Liver (tissue), 9 donors: ENCODE data around the gene ZNF697. TPM values are rescaled to one million over a fixed set of nuclear protein-coding genes. Genes with fewer than 3 reads are reported as not detected.
A peak's percentile ranks its signal among the peaks of the same experiment; 100 is the strongest.

Experiments
- DNase-seq: peaks from one replicate; pipeline ENCODE4 v3.0.0-alpha.2; 2017; ENCODE audit warnings: low spot score
- H3K27ac ChIP-seq, 2 donors: one replicate each; pipeline ENCODE4 v1.7.0; 2013; ENCODE audit warnings: inconsistent platforms in 2 of 2, low read length in 2 of 2, control low read depth in 1 of 2, low read depth in 1 of 2, mild to moderate bottlenecking in 1 of 2
- H3K27me3 ChIP-seq, 4 donors: one replicate each; pipeline versions ENCODE4 v1.6.1 to v1.7.0; 2013; ENCODE audit warnings: low read length in 3 of 4, inconsistent platforms in 1 of 4, mild to moderate bottlenecking in 1 of 4, moderate library complexity in 1 of 4; ENCODE audit not compliant: control insufficient read depth in 4 of 4, insufficient read depth in 4 of 4
- H3K36me3 ChIP-seq, 4 donors: one replicate each; pipeline versions ENCODE4 v1.6.1 to v1.7.0; 2013; ENCODE audit warnings: low read length in 3 of 4, mild to moderate bottlenecking in 3 of 4, low read depth in 1 of 4, moderate library complexity in 1 of 4; ENCODE audit not compliant: control insufficient read depth in 4 of 4, insufficient read depth in 3 of 4
- H3K4me1 ChIP-seq, 4 donors: one replicate each; pipeline versions ENCODE4 v1.6.1 to v1.7.0; 2013; ENCODE audit warnings: low read length in 3 of 4, mild to moderate bottlenecking in 3 of 4, moderate library complexity in 1 of 4; ENCODE audit not compliant: control insufficient read depth in 4 of 4, insufficient read depth in 4 of 4
- H3K4me3 ChIP-seq, 3 donors: one replicate each; pipeline versions ENCODE4 v1.6.1 to v1.7.0; 2013; ENCODE audit warnings: low read length in 3 of 3, control low read depth in 1 of 3, low read depth in 1 of 3, mild to moderate bottlenecking in 1 of 3
- H3K9ac ChIP-seq, 2 donors: one replicate each; pipeline ENCODE4 v1.7.0; 2013; ENCODE audit warnings: low read length in 2 of 2, mild to moderate bottlenecking in 2 of 2, moderate library complexity in 2 of 2, control low read depth in 1 of 2, low read depth in 1 of 2
- H3K9me3 ChIP-seq, 4 donors: one replicate each; pipeline versions ENCODE4 v1.6.1 to v1.7.0; 2013; ENCODE audit warnings: low read length in 3 of 4; ENCODE audit not compliant: control insufficient read depth in 4 of 4
- EGR1 ChIP-seq, 2 donors: IDR thresholded peaks; 2 replicates each; pipeline ENCODE4 v1.6.1; 2016 to 2018; ENCODE audit warnings: antibody characterized with exemption in 2 of 2, low read depth in 2 of 2
- FOXA1 ChIP-seq: IDR thresholded peaks from 2 replicates; pipeline ENCODE4 v1.6.1; 2016; ENCODE audit warnings: antibody characterized with exemption
- GABPA ChIP-seq, 2 donors: IDR thresholded peaks in 1 of 2; conservative IDR thresholded peaks in 1 of 2; 2 replicates each; pipeline ENCODE4 v1.6.1; 2016; ENCODE audit warnings: antibody characterized with exemption in 2 of 2, mild to moderate bottlenecking in 1 of 2, moderate library complexity in 1 of 2
- HNF4A ChIP-seq, 2 donors: conservative IDR thresholded peaks; 2 replicates each; pipeline ENCODE4 v1.6.1; 2016; ENCODE audit warnings: antibody characterized with exemption in 2 of 2, mild to moderate bottlenecking in 2 of 2
- JUND ChIP-seq, 2 donors: IDR thresholded peaks; 2 replicates each; pipeline ENCODE4 v1.6.1; 2016; ENCODE audit warnings: antibody characterized with exemption in 2 of 2
- NR2F2 ChIP-seq: IDR thresholded peaks from 2 replicates; pipeline ENCODE4 v1.6.1; 2016; ENCODE audit warnings: antibody characterized with exemption
- RAD21 ChIP-seq, 2 donors: IDR thresholded peaks; 2 replicates each; pipeline ENCODE4 v1.6.1; 2016; ENCODE audit warnings: antibody characterized with exemption in 2 of 2, mild to moderate bottlenecking in 2 of 2
- SP1 ChIP-seq: IDR thresholded peaks from 2 replicates; pipeline ENCODE4 v1.6.1; 2018; ENCODE audit warnings: antibody characterized with exemption, mild to moderate bottlenecking
- TAF1 ChIP-seq: conservative IDR thresholded peaks from 2 replicates; pipeline ENCODE4 v1.6.1; 2016; ENCODE audit warnings: antibody characterized with exemption, mild to moderate bottlenecking
- YY1 ChIP-seq: IDR thresholded peaks from 2 replicates; pipeline ENCODE4 v1.6.1; 2016; ENCODE audit warnings: antibody characterized with exemption, mild to moderate bottlenecking
- WGBS: extraction: QIAGEN DNeasy Blood & Tissue Kit; methylation state at CpG from one replicate; pipeline ENCODE4 v1.1.7; 2013; 5-methylcytosine and 5-hydroxymethylcytosine counted together
- polyA plus RNA-seq, 2 donors: library from polyadenylated mRNA; stranded (reverse) in 1 of 2; unstranded in 1 of 2; fragments of 200-250 nt in 1 of 2; fragments of >200 nt in 1 of 2; fragmentation: Nextera tagmentation in 1 of 2; extraction: Ambion mirVana in 1 of 2; gene quantifications; one replicate each; pipeline versions ENCODE4 v1.2.1 to v1.2.3, GENCODE V29; 2013 to 2015
- total RNA-seq, 2 donors: library from RNA; depleted of rRNA; stranded (reverse); fragments of >200 nt; gene quantifications; one replicate each; pipeline ENCODE4 v1.2.3, GENCODE V29; 2014
- TF ChIP-seq, protein P1 (sequence below): fragments of 150-350 bp; IDR thresholded peaks from 2 replicates; pipeline ENCODE4 v1.5.1; 2017; ENCODE audit warnings: improper control_type of control experiment, low read depth, low read length; ENCODE audit not compliant: missing input control
- TF ChIP-seq, protein P2 (sequence below): IDR thresholded peaks from 2 replicates; pipeline ENCODE4 v1.6.1; 2016; ENCODE audit warnings: antibody characterized with exemption, mild to moderate bottlenecking
- TF ChIP-seq, protein P3 (sequence below): IDR thresholded peaks from 2 replicates; pipeline ENCODE4 v1.6.1; 2016; ENCODE audit warnings: antibody characterized with exemption
- TF ChIP-seq, protein P4 (sequence below): IDR thresholded peaks from 2 replicates; pipeline ENCODE4 v1.6.1; 2016; ENCODE audit warnings: antibody characterized with exemption
- donor health status: healthy.
- donor health status: healthy.
- donor health status: healthy.
- donor health status: healthy.
- donor health status: healthy.

ZNF697 gene
- total and polyA plus RNA-seq, 4 donors, result 0.89 to 4.5 (median 3.2) TPM

DNA sequence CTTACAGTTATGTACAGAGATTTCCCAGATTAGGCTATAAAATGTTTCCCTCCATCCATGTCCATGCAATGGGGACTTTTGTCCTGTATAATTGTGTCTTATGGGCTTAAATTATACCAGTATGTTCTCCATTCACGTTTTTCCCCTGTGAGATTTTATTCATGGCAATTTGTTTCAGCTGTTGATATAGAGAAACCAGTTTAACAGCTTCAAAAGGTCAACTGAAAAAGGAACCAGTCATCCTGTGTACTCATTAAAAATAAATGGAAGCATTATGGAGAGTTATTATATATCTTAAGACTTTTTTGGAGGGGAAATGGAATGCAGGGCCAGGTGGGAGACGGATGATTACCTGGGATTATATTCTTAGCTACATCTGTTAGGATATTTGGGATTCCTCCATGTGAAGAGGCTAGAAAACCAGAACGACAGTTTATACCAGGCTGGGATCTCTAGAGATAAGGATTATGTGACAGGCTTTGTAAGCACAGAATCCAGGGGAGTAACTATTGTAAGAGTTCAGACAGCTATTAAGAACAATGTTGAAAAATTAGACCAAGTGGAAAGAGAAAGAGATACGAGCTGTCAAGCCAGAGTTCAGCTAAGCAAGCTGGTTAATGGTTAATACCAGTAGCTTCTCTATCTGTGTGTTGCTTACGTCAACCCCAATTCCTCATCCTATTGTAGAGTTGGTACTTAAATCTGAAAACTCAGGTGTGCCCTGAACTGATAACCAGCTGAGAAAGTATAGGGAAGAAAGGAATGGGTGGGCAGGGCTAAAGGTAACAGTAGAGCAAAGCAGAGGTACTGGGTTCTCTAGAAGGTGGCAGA, 12.4 kb upstream of the ZNF697 start (continued):
- TF ChIP-seq, protein P1, sequence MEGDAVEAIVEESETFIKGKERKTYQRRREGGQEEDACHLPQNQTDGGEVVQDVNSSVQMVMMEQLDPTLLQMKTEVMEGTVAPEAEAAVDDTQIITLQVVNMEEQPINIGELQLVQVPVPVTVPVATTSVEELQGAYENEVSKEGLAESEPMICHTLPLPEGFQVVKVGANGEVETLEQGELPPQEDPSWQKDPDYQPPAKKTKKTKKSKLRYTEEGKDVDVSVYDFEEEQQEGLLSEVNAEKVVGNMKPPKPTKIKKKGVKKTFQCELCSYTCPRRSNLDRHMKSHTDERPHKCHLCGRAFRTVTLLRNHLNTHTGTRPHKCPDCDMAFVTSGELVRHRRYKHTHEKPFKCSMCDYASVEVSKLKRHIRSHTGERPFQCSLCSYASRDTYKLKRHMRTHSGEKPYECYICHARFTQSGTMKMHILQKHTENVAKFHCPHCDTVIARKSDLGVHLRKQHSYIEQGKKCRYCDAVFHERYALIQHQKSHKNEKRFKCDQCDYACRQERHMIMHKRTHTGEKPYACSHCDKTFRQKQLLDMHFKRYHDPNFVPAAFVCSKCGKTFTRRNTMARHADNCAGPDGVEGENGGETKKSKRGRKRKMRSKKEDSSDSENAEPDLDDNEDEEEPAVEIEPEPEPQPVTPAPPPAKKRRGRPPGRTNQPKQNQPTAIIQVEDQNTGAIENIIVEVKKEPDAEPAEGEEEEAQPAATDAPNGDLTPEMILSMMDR, result no peak
- peak; percentile 59 for TF ChIP-seq SP1

DNA sequence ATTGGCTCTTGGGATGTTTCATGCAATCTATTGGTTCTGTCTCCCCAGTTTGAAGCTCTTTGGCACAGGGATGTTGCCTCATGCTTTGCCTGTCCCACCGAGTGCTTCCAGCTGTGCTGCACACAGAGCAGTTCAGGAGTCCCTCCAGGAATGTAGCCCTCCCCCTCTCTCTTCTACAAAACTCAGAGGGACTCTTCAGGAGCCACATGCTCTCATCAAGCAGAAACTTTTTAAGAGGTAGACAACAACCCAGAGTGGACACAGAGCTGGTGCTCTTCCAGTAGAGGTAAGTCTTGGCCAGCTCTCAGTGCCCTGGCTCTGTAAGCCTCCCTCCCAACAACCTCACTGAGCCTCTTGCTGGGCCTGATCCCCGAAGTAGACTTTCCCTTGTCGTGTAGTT, 11.6 kb upstream of the ZNF697 start:
- TF ChIP-seq RAD21 (IDR thresholded peaks at IDR 0.05), result no peak
- Histone ChIP-seq H3K4me3 (no peak overlapping the region), H3K27ac (peak overlapping the region in 1 of 2 donors; percentile 56), H3K27me3 (no peaks in the 10 kb centered on the region), H3K9ac (no peak overlapping the region), H3K36me3 (no peaks in the 10 kb centered on the region), H3K9me3 (no peaks in the 10 kb centered on the region), H3K4me1 (peaks cover 0 to 24% (median 11%) of the 10 kb centered on the region in 4 donors)
- DNase-seq, result no peak
- 68% methylated on average over 3 of the region's 3 CpGs for whole genome bisulfite sequencing

DNA sequence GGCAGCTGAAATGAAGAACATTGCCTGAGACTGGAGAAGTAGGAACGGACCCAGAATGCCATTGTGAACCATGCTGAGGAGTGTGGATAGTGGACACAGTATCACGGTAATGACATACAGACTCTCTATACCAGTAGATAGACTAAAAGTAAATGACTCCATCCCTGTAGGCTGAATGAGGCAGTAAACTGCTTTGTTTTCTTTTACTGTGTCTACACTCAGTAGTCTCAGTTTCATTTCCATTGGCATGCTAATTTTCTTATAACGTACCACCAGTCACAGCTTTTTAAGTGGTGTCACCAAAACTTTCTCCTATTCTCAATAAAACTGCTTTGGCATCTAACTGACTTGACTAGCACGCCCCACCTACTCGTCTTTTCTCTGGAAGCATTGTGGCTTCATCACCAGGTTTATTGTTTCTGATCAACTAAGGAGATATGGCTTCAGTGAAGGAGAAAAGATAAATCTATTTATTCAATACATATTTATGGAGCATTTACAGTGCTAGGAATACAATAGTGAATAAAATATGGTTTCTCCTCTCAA, 8.4 kb upstream of the ZNF697 start:
- Histone ChIP-seq H3K4me1 (peaks cover 6 to 31% (median 24%) of the 10 kb centered on the region in 4 donors), H3K4me3 (no peak overlapping the region), H3K9me3 (no peaks in the 10 kb centered on the region), H3K27me3 (no peaks in the 10 kb centered on the region), H3K36me3 (no peaks in the 10 kb centered on the region), H3K9ac (no peak overlapping the region), H3K27ac (no peak overlapping the region)
- TF ChIP-seq, protein P2, sequence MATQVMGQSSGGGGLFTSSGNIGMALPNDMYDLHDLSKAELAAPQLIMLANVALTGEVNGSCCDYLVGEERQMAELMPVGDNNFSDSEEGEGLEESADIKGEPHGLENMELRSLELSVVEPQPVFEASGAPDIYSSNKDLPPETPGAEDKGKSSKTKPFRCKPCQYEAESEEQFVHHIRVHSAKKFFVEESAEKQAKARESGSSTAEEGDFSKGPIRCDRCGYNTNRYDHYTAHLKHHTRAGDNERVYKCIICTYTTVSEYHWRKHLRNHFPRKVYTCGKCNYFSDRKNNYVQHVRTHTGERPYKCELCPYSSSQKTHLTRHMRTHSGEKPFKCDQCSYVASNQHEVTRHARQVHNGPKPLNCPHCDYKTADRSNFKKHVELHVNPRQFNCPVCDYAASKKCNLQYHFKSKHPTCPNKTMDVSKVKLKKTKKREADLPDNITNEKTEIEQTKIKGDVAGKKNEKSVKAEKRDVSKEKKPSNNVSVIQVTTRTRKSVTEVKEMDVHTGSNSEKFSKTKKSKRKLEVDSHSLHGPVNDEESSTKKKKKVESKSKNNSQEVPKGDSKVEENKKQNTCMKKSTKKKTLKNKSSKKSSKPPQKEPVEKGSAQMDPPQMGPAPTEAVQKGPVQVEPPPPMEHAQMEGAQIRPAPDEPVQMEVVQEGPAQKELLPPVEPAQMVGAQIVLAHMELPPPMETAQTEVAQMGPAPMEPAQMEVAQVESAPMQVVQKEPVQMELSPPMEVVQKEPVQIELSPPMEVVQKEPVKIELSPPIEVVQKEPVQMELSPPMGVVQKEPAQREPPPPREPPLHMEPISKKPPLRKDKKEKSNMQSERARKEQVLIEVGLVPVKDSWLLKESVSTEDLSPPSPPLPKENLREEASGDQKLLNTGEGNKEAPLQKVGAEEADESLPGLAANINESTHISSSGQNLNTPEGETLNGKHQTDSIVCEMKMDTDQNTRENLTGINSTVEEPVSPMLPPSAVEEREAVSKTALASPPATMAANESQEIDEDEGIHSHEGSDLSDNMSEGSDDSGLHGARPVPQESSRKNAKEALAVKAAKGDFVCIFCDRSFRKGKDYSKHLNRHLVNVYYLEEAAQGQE, result no peak
- TF ChIP-seq EGR1 (IDR thresholded peaks at IDR 0.05; ENCODE audit: low read depth in 2 of 2) (no peak), GABPA (IDR thresholded peaks at IDR 0.05 in 1 of 2, conservative IDR thresholded peaks at IDR 0.05 in 1 of 2) (no peak), JUND (IDR thresholded peaks at IDR 0.05) (no peak), YY1 (no peak), TAF1 (no peak), NR2F2 (no peak), FOXA1 (no peak), SP1 (no peak), HNF4A (conservative IDR thresholded peaks at IDR 0.05) (no peak)
- TF ChIP-seq, protein P3, sequence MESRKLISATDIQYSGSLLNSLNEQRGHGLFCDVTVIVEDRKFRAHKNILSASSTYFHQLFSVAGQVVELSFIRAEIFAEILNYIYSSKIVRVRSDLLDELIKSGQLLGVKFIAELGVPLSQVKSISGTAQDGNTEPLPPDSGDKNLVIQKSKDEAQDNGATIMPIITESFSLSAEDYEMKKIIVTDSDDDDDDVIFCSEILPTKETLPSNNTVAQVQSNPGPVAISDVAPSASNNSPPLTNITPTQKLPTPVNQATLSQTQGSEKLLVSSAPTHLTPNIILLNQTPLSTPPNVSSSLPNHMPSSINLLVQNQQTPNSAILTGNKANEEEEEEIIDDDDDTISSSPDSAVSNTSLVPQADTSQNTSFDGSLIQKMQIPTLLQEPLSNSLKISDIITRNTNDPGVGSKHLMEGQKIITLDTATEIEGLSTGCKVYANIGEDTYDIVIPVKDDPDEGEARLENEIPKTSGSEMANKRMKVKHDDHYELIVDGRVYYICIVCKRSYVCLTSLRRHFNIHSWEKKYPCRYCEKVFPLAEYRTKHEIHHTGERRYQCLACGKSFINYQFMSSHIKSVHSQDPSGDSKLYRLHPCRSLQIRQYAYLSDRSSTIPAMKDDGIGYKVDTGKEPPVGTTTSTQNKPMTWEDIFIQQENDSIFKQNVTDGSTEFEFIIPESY, result no peak
- TF ChIP-seq, protein P1, result no peak
- TF ChIP-seq, protein P4, sequence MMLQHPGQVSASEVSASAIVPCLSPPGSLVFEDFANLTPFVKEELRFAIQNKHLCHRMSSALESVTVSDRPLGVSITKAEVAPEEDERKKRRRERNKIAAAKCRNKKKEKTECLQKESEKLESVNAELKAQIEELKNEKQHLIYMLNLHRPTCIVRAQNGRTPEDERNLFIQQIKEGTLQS, result no peak
- no peak for DNase-seq
- WGBS, result 91% methylated on average over 5 of the region's 5 CpGs
